Measurements from ENCODE around the gene POU2AF1.

GRCh38 chr11:111347723-111348115, 31.4 kb downstream of the POU2AF1 start:
- TF ChIP-seq CTCF (IDR thresholded peaks at IDR 0.05) (no peak), POLR2A (IDR thresholded peaks at IDR 0.05) (no peak)

Data from adrenal gland (tissue), 5 donors.